AG04450 (cell line): ENCODE measurements around the gene PRG3. TPM values are rescaled to one million over a fixed set of nuclear protein-coding genes. Genes with fewer than 3 reads are reported as not detected.

Experiments
- CTCF ChIA-PET: fragments of 300-600, 350-600 bp; formaldehyde crosslinking; extraction: SDS; loops from one replicate; lab custom pipeline; 2022; ENCODE audit warnings: antibody characterized with exemption, inconsistent platforms; lab: Charles Lee
- POLR2A ChIA-PET: fragments of 350-600 bp; formaldehyde crosslinking; extraction: SDS; loops from one replicate; lab custom pipeline; 2021; ENCODE audit warnings: antibody characterized with exemption, inconsistent platforms; lab: Yijun Ruan, JAX
- DNase-seq: peaks from one replicate; pipeline ENCODE4 v3.0.0-alpha.2; 2011; ENCODE audit warnings: low read depth, low spot score
- H3K27ac ChIP-seq: one replicate; pipeline ENCODE4 v1.5.1; 2012; ENCODE audit warnings: low read depth, low read length, control low read depth
- H3K27me3 ChIP-seq: one replicate; pipeline ENCODE4 v1.6.0; 2012; ENCODE audit warnings: low read length; ENCODE audit not compliant: control insufficient read depth, insufficient read depth
- H3K4me3 ChIP-seq: 2 replicates; pipeline ENCODE4 v1.5.1; 2011; ENCODE audit warnings: mild to moderate bottlenecking, low read depth, low read length, control low read depth
- H3K9me3 ChIP-seq: 2 replicates; pipeline ENCODE4 v1.5.1; 2012; ENCODE audit warnings: low read length; ENCODE audit not compliant: control insufficient read depth, insufficient read depth
- CTCF ChIP-seq: IDR thresholded peaks from 2 replicates; pipeline ENCODE4 v1.5.1; 2011; ENCODE audit warnings: low read depth, low read length, control low read depth, inconsistent platforms
- polyA plus RNA-seq: library from polyadenylated mRNA; depleted of rRNA; stranded (reverse); fragments of >200 nt; gene quantifications from 2 replicates; pipeline ENCODE4 v1.2.3, GENCODE V29; 2011

Gene PRG3
- polyA plus RNA-seq, 1 experiment: not detected

GRCh38 chr11:57410287-57410686, 29.3 kb upstream of the PRG3 start:
- TF ChIP-seq CTCF: no peak
- Histone ChIP-seq H3K27me3 (no peaks in the 10 kb centered on the region), H3K27ac (peak overlapping the region; percentile 39), H3K4me3 (no peak overlapping the region), H3K9me3 (no peaks in the 10 kb centered on the region)
- CTCF ChIA-PET: no interaction called here
- DNase-seq: peak; percentile 81
- POLR2A ChIA-PET: interaction anchor here (0.7 kb wide), 1 partner anchor 10 kb away, joined by 6 read pairs; no protein-coding TSS in a partner anchor

- Histone ChIP-seq H3K4me3 (no peak overlapping the region), H3K9me3 (no peaks in the 10 kb centered on the region), H3K27me3 (no peaks in the 10 kb centered on the region), H3K27ac (peak overlapping the region; percentile 39)
- TF ChIP-seq CTCF: no peak
- ChIA-PET CTCF (no interaction called here), POLR2A (interaction anchor here (0.7 kb wide), 1 partner anchor 9 kb away, joined by 6 read pairs; no protein-coding TSS in a partner anchor)
- no peak for DNase-seq
These were observed 28.6 kb upstream of the PRG3 start for GRCh38 chr11:57409321-57410100.

- TF ChIP-seq CTCF: no peak
- Histone ChIP-seq H3K27me3 (no peaks in the 10 kb centered on the region), H3K27ac (no peak overlapping the region), H3K4me3 (no peak overlapping the region), H3K9me3 (no peaks in the 10 kb centered on the region)
- CTCF ChIA-PET: interaction anchor here (0.6 kb wide), 1 partner anchor 51 kb away, joined by 3 read pairs; no protein-coding TSS in a partner anchor
- POLR2A ChIA-PET: no interaction called here
- no peak for DNase-seq
These were observed 27.8 kb upstream of the PRG3 start for GRCh38 chr11:57408771-57409170.

- Histone ChIP-seq H3K4me3 (no peak overlapping the region), H3K9me3 (no peaks in the 10 kb centered on the region), H3K27ac (no peak overlapping the region), H3K27me3 (no peaks in the 10 kb centered on the region)
- ChIA-PET POLR2A (no interaction called here), CTCF (interaction anchor here (0.6 kb wide), 1 partner anchor 52 kb away, joined by 3 read pairs; no protein-coding TSS in a partner anchor)
- TF ChIP-seq CTCF: no peak
- DNase-seq: no peak
These were observed 27.1 kb upstream of the PRG3 start for GRCh38 chr11:57407941-57408475.
